SKM-1 (cell line): Measurements from ENCODE around the gene FXN.
"Not testable (repeated sequence)": the region's sequence is repeated elsewhere in the genome, so short reads cannot be mapped to it uniquely, and the experiment has no call there.

Source experiments
- DNase-seq: peaks from one replicate; lab custom pipeline; 2025; ENCODE audit not compliant: unreplicated experiment; lab: John Stamatoyannopoulos, UW

Gene FXN

GRCh38 chr9:69065660-69066059 lies 30.1 kb downstream of the FXN start:
- no peak for DNase-seq

DNA sequence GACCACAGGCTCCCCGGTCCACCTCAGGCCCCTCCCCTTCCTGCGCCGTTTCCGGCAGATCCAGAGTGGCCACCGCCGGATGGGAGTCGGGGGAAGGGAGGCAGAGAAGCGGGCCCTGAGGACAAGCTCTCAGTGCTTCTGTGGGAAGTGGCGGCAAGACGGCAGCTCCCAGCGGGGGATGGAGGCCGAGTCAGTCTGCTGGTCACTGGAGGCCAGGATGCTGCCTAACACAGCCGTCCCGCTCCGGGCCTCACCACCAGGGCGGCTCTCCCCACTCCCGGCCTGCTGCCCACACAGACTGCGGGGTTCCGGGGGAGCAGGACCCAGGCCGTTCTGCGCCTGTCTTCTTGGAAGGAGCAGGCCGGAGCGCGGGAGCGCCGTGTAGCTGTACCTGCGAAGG lies 31.4 kb downstream of the FXN start:
- no peak for DNase-seq

DNA sequence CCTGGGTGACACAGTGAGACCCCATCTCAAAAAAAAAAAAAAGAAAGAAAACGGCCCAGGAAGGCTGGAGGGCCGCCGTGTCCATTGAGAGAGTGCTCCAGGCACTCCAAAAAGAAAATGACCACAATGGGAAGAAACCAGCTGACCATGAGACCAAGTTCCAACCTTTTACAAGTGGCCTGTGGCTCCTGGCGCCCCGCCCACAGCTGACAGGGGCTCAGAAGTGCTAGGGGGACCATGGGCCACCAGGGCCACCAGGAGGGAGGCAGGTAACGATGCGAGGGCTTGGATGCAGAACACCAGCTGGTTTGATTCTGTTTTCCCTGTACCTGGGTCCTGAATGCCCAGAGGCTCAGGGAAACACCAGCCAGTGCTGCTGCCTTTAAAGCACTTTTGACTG lies 34.6 kb downstream of the FXN start:
- DNase-seq = no peak

DNA sequence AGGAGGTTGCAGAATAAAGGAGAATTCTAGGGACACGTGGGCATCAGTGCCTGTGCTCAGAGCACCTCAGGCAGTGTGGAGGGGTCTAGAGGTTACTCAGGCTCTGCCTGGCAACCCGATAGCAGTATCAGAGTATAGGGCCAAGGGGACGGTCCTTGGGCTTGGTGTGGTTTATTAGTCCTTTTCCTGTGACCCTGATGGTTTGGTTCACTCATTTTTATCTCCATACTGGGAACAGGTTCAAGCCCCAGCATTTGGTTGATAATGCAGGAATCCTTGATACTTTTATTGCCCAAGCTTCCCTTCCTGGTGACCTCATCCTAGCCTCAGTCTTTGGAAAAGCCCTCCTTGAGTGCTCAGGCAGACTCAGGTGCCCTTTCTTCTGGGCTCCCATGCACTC lies 35.5 kb downstream of the FXN start:
- no peak for DNase-seq

DNA sequence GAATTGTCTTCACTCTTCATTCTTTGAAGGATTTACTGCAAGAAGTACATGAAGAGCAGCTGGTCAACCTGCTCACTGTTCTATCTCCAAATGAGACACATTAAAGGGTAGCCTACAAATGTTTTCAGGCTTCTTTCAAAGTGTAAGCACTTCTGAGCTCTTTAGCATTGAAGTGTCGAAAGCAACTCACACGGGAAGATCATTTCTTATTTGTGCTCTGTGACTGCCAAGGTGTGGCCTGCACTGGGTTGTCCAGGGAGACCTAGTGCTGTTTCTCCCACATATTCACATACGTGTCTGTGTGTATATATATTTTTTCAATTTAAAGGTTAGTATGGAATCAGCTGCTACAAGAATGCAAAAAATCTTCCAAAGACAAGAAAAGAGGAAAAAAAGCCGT lies 37.6 kb downstream of the FXN start:
- no peak for DNase-seq

- no peak for DNase-seq
Observed at GRCh38 chr9:69074801-69075200, 39.2 kb downstream of the FXN start.

DNA sequence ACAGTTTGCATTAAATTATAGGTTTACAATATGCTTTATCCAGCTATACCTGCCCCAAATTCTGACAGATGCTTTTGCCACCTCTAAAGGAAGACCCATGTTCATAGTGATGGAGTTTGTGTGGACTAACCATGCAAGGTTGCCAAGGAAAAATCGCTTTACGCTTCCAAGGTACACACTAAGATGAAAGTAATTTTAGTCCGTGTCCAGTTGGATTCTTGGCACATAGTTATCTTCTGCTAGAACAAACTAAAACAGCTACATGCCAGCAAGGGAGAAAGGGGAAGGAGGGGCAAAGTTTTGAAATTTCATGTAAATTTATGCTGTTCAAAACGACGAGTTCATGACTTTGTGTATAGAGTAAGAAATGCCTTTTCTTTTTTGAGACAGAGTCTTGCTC lies 41.0 kb downstream of the FXN start:
- no peak for DNase-seq

GRCh38 chr9:69078069-69078468 lies 42.5 kb downstream of the FXN start:
- no peak for DNase-seq

GRCh38 chr9:69078581-69078980 lies 43.0 kb downstream of the FXN start:
- no peak for DNase-seq

DNA sequence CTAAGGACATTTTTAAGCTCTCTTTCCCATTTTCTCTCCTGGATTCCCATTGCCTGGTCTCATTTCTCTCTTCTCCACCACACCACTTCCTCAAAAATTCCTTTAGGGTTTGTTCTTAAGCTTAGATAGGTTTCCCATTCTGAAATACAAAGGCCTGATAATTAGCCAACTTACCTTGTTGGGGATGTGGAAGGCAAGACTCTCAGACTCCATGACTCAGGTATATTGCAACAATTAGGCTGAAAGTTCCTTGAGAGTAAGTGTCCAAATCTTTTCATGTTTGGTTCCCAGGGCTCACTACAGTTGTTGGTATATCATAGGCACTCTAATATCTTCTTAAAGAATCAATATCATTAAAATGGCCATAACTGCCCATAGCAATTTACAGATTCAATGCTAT lies 43.6 kb downstream of the FXN start:
- DNase-seq = no peak

- no peak for DNase-seq
Observed at GRCh38 chr9:69081261-69081660, 45.7 kb downstream of the FXN start.

- no peak for DNase-seq
Observed at GRCh38 chr9:69083321-69083720, 47.8 kb downstream of the FXN start.

GRCh38 chr9:69085569-69086283 lies 50.2 kb downstream of the FXN start:
- DNase-seq = no peak

- no peak for DNase-seq
Observed at GRCh38 chr9:69086312-69086711, 50.8 kb downstream of the FXN start.

GRCh38 chr9:69086769-69087168 lies 51.2 kb downstream of the FXN start:
- DNase-seq = no peak

GRCh38 chr9:69089082-69089481 lies 53.5 kb downstream of the FXN start:
- DNase-seq = no peak

DNA sequence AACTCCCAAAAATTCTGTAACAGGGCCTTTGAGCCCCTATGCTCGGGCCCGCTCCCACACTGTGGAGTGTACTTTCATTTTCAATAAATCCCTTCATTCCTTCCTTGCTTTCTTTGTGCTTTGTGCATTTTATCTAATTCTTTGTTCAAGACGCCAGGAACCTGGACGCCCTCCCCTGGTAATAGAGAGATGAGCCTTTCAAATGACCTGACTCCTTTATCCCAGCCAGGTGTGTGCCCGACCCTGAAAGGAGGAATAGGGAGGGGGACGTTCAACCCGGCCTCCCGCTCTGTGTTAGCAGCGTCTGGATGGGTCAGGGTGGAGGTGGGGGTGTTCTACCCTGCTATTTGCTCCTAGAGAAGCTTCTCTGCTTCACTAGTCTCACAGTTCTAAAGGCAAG lies 53.9 kb downstream of the FXN start:
- no peak for DNase-seq

GRCh38 chr9:69090140-69090750 lies 54.7 kb downstream of the FXN start:
- no peak for DNase-seq

DNA sequence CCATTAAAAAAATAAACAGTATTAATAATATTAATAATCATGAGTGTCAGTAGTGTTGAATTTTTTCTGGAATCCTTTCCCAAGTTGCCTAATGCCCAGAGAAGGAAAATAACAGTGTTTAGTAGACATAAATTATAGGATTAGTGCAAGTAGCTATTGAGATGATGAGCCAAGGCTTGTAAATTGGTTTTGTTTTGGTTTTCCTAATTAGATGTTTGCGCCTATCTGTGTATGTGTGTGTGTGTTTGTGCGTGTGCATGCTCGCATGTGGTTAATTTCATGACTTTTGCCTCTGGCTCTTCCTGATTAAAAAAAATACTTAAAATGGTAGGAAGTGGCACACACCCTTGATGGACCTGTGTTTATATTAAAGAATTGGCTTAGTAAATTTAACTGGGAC lies 55.4 kb downstream of the FXN start:
- DNase-seq = no peak

DNA sequence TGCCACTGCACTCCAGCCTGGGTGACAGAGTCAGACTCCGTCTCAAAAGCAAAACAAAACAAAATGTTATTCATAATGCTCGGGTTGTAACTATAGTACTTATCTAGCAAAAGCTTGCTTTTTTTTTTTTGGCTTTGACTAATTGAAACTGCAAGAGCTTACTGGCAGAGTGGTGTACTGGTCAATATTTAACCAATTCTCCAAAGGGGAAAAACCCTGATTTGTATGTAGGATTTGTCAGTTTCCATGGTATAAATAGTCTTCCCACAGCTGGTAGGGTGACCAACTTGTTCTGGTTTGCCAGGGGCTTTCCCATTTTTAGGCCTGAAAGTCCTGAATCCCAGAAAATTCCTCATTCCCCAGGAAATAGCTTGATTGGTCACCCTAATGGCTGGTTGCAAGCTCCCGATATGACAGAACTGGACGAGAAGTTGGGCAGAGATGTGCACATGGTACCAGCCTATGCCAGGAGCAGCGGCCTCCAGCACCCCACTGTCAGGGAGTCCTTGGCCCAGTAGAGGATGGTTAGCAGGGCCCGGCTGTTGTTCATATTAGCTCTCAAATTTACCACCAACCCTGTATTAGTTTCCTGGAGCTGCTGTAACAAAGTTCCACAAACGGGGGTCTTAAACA lies 58.0 kb downstream of the FXN start:
- DNase-seq = no peak

GRCh38 chr9:69094361-69095135 lies 59.0 kb downstream of the FXN start:
- DNase-seq = not testable (repeated sequence)

GRCh38 chr9:69097064-69097463 lies 61.5 kb downstream of the FXN start:
- no peak for DNase-seq
